IPS-NIHi7 (cell line): Measurements from ENCODE around the gene CDKN2B-AS1.
A peak's percentile ranks its signal among the peaks of the same experiment; 100 is the strongest.
"Not testable (repeated sequence)": the region's sequence is repeated elsewhere in the genome, so short reads cannot be mapped to it uniquely, and the experiment has no call there.

Source experiments
- DNase-seq: peaks from one replicate; pipeline ENCODE4 v3.0.0; 2012; ENCODE audit warnings: mixed read lengths; ENCODE audit errors: extremely low spot score

Gene CDKN2B-AS1

DNA sequence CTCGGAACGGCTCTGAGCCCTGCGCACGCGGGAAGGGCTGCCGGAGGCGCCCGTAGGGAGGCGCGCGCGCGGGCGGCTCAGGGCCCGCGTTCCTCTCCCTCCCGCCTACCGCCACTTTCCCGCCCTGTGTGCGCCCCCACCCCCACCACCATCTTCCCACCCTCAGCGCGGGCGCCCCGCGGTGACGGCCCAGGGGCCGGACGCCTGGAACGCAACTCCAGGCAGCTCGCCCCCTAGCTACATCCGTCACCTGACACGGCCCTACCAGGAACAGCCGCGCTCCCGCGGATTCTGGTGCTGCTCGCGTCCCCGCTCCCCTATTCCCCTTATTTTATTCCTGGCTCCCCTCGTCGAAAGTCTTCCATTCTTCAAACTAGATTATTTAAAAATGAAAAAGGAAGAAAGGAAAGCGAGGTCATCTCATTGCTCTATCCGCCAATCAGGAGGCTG is at the start of gene CDKN2B-AS1:
CDKN2B-AS1 (plus strand) TSS at position 236 of the 450 bp plus-strand sequence.
- DNase-seq, result peak; percentile 34

DNA sequence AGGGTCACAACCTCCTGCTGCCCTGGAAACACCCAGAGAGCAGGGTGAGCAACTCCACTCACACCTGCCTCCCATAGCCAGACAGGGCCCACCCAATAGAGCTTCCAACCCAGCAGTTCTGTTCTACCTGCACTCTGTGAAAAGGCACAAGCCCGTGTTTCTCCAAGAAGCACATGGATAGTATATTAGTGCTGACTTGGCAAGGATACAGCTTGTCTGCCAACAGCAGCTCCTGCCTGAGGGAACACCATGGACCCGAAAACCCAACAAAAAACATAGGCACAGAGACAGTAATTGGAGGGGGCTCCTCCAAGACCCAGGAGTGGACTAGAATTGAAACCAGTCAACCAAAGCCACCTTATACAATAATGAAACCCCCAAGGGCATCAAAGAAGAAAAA is 49.0 kb upstream of the CDKN2B-AS1 start:
- no peak for DNase-seq

DNA sequence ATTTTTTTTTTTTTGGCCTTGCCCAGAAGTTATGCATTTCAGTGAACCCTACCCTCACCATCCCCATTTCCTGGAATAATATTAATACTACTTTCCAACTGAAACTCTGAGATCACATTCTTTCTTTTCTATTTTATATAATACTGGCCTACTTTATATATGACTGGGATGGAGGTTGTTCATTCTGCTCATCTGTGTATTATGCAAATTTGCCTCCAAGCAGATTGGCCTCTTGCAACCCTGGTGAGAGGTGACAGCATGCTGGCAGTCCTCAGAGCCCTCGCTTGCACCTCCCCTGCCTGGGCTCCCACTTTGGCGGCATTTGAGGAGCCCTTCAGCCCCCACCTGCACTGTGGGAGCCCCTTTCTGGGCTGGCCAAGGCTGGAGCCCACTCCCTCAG is 35.8 kb upstream of the CDKN2B-AS1 start:
- DNase-seq, result no peak

DNA sequence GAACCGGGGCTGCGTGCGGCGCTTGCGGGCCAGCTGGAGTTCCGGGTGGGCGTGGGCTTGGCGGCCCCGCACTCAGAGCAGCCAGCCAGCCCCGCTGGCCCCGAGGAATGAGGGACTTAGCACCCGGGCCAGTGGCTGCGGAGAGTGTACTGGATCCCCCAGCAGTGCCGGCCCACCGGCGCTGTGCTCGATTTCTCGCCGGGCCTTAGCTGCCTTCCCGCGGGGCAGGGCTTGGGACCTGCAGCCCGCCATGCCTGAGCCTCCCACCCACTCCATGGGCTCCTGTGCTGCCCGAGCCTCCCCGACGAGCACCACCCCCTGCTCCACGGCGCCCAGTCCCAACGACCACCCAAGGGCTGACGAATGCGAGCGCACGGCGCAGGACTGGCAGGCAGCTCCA is 35.3 kb upstream of the CDKN2B-AS1 start:
- DNase-seq, result not testable (repeated sequence)

DNA sequence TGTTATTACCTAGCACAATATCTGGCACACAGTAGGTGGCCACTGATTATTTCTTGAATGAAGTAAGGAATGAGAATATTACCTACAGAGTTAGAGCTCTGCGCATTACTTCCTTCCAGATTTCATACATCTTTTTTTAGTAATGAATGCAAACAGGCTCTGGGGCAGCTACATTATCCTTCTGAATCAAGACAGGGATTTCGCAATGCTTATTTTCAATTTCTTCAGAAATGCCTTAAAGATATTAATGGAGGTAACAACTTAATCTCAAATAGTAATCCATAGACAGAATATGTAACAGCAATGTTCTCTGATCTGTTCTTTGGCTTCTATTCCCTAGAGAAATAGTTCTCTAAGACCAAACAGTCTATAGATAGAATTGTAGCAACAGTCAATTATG is 33.0 kb upstream of the CDKN2B-AS1 start:
- no peak for DNase-seq

DNA sequence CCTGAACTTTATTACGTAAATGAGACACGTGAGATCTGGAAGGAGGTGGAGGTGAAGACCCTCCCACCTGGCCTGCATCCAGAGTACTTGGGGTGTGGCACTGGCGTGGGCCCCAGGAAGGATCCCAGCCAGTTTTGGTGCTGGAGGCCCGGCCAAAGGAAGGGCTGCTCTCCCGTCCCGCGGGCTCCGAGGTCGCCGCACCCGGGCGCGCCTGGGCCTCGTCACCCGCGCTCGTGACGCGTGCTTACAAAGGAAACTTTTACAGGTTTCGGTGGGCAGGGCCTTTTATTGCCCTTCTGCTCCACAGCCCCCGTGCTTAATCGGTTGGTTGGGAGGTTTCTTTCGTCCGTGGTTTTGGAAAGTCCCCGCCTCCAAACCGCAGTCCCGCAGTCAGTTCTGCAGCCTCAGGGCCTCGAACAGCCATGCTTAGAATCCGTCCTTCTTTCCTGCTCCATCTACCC is 29.6 kb upstream of the CDKN2B-AS1 start:
- DNase-seq, result peak; percentile 43

DNA sequence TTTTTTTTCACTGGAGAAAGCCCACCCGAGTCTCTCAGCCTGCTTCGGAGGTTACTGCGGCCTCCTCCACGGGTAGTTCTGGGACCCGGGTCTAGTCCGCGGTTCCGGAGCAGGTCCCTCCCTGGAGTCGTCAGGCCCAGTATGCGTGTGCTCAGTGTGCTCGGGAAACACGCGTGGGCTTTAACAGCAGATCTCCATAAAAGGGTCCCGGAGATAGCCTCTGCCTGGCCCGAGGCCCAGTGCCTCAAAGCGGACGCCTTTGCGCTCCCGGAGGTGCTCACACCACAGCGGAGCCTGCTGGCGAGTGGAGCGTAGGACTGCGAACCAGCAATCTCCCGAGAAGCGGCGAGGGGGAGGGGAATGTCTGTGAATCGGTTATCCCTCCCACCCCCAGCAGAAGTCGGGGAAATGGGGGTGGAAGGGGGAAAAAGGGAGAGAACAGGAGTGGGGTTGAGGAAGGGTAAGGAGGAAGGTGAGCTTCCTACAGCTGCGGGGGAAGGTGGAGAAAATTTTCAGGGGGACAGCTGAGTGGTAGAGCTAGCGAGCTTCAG is 29.1 kb upstream of the CDKN2B-AS1 start:
- peak; percentile 81 for DNase-seq

DNA sequence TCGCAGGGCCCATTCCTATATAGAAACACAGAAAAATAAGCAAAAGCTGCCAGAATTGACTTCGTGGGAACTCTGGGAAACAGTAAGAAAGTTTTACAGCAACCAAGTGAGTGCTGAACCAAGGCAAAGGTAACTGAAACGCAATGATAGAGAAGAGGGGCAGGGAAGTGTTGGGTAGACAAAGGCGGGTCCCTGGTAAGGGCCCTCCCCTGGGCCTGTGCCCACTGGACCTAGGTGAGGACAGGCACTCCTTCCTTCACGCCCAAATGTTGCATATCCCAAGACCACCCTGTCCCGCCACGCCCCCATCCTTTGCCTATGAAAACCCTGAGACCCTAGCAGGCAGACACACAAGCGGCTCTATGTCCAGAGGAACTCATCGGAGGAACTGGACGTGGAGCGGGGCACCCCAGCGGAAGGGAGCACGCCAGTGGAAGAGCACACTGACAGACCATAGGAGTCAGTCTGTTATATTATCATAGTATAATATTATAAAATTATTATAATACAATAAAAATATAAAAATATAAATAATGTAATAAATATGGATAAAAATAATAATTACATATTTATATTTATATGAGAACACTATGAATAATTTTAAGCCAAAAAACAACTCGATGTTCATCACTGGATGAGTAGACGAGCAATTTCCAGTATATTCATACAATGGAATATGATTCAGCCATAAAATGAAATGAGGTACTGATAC is 28.3 kb upstream of the CDKN2B-AS1 start:
- DNase-seq, result peak; percentile 25

DNA sequence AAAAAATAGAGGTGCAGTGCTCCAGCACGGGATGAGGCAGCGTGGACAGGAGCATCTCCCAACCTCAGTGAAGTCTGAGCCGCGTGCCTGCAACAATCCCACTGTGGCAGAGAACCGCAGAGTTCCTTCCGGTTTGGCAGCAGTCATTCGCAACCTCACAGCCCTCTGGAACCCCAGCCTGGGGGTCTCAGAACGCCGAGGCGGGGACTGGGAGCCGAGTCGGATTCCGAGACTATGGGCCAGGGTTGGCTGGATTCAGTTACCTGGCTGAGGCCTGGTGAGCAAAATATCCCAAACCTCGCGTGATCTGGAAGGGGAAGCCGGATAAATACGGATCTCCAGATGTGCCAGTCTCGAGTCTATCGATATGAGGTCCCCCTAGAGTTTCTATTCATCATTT is 27.4 kb upstream of the CDKN2B-AS1 start:
- DNase-seq, result peak; percentile 14

DNA sequence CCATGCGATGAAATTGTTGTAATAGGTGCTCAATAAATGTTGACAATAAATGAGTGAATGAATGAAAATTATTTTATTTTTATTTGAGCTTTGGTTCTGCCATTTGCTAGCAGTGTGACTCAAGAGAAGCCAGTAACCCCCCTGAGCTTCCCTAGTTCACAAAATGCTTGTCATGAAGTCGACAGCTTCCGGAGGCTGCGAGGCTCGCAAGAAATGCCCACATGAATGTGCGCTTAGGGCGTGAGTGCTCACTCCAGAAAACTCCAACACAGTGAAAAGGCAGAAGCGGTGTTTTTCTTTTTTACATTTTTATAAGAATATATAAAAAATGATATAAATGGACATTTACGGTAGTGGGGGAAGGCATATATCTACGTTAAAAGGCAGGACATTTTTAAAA is 26.9 kb upstream of the CDKN2B-AS1 start:
- DNase-seq, result no peak

DNA sequence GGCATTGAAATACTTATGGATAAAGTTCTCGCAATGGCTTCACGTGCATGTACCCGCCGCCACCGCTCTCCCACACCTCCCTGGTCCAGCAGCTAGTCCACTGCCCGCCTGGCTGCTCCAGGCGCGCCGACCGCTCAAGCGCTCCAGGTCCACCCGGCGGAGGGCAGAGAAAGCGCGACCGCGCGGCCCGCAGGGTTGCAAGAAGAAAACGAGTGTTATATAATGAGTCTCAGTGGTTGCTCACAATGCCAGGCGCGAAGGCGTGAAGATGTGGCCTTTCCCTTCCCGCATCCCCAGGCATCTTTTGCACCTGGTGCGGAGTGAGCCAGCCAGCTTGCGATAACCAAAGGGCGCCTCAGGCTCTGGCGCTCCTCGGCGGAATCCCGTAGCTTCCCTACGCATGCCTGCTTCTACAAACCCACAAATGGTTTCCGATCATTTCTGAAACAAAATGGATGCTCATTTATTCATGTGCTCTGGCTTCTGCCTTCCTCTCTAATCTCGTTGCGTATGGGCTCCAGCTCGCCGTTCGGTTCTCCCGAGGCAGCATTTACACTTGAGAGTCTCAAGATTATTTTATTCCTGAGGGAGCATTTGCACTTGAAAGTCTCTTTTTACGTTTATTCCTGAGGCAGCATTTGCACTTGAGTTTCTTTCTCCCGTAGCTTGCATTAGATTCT is 26.1 kb upstream of the CDKN2B-AS1 start:
- DNase-seq, result peak; percentile 32

DNA sequence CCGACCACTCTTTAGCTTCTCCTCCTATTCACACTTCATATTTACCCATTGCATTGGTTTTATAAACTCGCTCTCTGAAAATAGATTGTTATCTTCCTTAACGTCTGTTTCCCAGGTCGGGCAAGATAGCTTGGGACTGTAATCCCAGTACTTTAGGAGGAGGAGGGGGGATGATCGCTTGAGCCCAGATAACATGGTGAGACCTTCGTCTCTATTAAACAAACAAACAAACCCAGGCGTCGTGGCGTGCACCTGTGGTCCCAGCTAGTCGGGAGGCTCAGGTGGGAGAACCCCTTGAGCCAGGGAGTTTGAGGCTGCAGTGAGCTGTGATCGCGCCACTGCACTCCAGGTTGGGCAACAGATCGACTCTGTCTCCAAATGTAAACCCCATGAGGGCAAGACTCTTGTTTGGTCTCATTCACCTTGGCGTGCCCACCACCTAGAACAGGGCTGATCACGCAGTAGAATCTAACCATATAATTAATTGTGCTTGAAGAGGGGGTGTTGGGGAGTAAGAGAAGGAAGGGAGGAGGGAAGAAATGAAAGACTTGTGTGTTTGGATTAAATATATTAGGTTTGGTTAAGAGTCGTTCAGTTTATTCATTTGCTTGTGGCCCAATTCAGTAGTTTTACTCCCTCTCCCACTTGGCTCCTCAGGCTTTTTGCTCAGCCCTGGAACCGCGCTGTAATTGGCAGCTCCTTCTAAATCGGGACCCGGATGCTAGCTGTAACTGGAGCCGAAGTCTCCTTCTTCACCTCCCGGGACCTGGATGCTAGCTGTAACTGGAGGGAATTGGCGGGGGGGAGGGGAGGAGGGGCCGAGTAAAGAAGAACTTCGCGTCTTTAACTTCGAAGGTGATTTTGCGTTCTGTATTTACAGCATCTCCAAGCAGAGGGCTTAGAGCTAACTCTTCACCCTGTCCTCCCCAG is 25.3 kb upstream of the CDKN2B-AS1 start:
- DNase-seq, result peak; percentile 64

DNA sequence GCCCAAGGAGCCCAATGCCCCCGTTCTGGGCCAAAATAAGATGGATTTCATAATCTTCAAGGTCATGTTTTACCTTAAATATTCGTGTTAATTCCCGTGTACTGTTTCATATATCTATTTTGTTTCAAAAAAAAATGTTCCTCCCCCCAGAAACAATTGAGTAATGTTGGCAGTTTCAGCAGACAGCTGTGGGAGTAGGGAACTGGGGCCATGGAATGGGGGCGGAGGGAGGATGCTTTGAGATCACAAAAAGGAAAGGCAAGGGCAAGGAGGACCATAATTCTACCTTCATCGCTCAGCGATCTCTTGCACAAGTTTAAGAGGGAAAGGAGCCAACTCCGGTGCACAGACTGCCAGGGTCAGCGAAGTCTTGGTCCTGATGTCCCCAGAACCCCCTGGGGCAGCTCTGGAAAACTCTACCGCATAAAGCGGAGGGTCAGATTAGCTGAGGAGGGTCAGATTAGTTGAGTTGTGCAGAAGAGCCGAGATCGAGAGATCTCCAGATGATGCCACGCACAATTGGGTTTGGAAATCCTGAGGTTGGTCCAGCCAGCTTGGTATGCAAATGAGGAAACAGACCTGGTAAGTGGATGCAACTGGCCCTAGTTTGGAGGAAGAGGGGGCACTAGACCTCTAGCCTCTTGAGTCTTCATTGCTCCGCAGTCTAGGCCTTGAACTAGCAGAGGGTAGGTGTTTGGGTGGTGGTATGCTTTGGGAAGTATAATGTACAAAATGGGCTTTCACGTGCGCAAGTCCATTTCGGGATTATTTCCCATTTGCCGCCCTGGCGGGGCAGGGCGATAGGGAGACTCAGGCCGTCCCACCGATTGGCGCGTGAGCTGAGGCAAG is 24.4 kb upstream of the CDKN2B-AS1 start:
- DNase-seq, result peak; percentile 14

DNA sequence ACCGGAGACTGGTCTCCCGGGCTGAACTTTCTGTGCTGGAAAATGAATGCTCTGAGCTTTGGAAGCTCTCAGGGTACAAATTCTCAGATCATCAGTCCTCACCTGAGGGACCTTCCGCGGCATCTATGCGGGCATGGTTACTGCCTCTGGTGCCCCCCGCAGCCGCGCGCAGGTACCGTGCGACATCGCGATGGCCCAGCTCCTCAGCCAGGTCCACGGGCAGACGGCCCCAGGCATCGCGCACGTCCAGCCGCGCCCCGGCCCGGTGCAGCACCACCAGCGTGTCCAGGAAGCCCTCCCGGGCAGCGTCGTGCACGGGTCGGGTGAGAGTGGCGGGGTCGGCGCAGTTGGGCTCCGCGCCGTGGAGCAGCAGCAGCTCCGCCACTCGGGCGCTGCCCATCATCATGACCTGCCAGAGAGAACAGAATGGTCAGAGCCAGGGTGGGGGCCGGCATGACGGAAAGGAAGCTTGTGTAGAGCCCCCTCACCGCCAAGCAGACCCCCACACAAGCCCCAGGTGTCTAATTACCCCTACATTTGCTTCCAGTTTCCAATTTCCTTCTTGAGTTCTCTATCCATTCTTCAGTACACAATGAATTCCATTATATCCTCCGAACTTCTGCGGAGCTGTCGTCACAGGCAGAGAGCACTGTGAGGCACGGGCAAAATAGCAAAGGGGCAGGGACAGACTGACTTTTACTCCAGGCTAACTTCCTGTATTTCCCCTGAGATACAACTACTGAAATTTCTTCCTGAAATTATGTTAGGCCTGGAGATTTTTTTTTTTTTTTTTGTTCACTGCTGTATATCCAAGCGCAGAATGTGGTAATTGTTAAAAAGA is 23.6 kb upstream of the CDKN2B-AS1 start:
- peak; percentile 11 for DNase-seq

DNA sequence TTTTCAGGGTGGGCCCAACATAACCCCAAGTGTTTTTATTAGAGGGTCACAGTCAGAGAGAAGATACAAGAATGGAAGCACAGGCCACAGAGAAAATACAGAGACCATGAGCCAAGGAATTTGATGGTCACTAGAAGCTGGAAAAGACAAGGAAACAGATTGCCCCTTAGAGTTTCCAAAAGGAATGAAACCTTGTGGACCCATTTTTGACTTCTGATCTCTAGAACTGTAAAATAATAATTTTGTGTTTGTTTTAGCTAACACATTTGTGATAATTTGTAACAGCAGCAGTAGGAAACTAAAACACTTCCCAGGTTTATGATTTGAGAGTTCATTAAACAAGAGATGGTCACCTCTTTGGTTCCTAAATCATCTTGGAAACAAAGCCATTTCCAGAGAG is 22.2 kb upstream of the CDKN2B-AS1 start:
- no peak for DNase-seq

DNA sequence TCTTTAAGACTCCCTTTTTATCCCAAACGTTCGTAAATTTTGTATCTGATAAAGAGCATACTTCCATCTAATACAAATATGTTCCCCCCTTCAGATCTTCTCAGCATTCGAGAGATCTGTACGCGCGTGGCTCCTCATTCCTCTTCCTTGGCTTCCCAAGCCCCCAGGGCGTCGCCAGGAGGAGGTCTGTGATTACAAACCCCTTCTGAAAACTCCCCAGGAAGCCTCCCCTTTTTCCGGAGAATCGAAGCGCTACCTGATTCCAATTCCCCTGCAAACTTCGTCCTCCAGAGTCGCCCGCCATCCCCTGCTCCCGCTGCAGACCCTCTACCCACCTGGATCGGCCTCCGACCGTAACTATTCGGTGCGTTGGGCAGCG is 20.3 kb upstream of the CDKN2B-AS1 start:
- no peak for DNase-seq

DNA sequence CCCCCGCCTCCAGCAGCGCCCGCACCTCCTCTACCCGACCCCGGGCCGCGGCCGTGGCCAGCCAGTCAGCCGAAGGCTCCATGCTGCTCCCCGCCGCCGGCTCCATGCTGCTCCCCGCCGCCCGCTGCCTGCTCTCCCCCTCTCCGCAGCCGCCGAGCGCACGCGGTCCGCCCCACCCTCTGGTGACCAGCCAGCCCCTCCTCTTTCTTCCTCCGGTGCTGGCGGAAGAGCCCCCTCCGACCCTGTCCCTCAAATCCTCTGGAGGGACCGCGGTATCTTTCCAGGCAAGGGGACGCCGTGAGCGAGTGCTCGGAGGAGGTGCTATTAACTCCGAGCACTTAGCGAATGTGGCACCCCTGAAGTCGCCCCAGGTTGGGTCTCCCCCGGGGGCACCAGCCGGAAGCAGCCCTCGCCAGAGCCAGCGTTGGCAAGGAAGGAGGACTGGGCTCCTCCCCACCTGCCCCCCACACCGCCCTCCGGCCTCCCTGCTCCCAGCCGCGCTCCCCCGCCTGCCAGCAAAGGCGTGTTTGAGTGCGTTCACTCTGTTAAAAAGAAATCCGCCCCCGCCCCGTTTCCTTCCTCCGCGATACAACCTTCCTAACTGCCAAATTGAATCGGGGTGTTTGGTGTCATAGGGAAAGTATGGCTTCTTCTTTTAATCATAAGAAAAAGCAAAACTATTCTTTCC is 19.7 kb upstream of the CDKN2B-AS1 start:
- peak; percentile 75 for DNase-seq

DNA sequence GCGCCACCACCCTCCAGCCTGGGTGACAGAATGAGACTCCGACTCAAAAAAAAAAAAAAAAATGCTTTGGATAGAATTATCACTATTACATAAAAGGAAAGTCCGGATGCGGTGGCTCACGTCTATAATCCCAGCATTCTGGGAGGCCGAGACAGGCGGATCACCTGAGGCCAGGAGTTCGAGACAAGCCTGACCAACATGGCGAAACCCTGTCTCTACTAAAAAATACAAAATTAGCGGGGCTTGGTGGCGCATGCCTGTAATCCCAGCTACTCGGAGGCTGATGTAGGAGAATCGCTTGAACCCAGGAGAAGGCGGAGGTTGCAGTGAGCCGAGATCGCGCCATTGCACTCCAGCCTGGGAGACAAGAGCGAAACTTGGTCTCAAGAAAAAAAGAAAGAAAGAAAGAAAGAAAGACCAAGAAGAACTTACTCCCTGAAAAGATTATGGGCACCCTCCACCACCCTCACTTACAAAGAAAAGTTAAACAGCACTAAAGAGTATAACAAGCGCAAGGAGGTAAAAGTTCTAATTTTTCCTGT is 18.2 kb upstream of the CDKN2B-AS1 start:
- no peak for DNase-seq

DNA sequence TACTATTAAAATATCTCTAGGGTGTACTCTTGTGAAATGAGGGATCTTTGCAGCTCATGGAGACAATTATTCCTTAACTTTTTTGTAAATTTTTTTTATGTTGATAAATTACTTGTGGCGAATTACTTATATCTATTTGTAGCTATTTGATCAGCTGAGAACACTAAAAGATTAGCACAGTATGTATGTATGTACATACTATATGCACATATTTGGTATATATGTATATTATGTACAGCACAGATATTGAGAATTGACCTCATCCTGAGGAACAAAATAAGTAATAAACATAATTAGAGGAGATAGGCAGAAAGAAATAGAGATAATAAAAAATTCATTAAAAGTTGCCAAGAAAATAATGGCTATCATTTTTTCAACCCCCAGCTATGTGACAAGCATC is 12.2 kb upstream of the CDKN2B-AS1 start:
- no peak for DNase-seq
